HG02981 (cell line): Measurements from ENCODE around the gene MYH3.

Experiments used
- ATAC-seq: cut with Tn5 transposase; IDR thresholded peaks from one replicate; pipeline ENCODE4 v1.9.1; 2021; ENCODE audit warnings: mild to moderate bottlenecking, moderate library complexity; ENCODE audit not compliant: unreplicated experiment

MYH3 gene

DNA sequence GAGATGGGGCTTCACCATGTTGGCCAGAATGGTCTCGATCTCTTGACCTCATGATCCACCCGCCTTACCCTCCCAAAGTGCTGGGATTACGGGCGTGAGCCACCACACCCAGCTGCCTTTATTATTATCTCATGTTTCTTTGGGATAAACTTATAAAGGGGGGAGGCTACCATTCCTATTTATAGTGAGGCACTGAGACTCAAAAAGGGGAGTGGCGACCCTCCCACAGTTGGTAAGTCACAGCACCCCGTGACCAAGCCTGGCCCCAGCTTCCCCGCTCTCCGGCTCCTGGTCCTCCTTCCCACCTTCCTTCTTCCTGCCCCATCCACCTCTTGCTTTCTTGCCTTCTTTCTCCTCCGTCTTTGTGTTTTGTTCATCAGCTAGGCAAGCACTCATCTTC, 5.2 kb downstream of the MYH3 start:
- ATAC-seq = no peak

GRCh38 chr17:10649602-10650001, 7.5 kb downstream of the MYH3 start:
- no peak for ATAC-seq

DNA sequence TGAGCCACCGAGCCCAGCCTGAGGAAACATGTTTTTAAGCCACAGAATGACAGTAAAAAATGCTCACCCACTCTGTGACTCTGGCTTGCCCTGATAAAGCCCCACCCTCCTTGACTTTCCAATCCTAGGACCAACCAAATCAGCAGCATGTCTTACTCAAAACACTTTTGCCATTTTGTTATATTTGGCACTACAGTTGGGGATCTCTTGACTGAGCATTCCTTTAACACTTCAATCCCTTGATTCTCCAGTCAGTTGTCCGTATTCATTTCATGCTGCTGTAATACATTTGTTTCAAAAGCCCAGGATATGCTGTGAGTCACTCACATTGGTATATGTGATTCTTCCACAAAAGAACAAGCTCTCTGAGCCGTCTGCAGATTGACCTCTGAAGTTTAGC, 8.2 kb downstream of the MYH3 start:
- no peak for ATAC-seq

DNA sequence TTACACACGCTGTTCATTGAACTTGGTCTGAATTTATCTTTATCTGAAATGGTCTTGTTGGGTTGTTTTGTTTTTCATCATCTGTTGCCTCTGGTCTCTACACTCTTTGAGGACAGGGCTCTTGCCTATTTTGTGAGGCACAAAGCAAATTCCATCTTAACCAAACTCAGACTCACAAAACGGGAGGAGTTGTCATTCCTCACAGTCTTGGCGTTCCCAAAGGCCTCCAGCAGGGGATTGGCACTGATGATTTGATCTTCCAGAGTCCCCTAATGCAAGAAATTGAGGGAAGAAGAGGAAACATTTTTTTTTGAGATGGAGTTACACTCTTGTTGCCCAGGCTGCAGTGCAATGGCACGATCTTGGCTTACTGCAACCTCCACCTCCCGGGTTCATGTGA, 8.7 kb downstream of the MYH3 start:
- ATAC-seq = no peak

DNA sequence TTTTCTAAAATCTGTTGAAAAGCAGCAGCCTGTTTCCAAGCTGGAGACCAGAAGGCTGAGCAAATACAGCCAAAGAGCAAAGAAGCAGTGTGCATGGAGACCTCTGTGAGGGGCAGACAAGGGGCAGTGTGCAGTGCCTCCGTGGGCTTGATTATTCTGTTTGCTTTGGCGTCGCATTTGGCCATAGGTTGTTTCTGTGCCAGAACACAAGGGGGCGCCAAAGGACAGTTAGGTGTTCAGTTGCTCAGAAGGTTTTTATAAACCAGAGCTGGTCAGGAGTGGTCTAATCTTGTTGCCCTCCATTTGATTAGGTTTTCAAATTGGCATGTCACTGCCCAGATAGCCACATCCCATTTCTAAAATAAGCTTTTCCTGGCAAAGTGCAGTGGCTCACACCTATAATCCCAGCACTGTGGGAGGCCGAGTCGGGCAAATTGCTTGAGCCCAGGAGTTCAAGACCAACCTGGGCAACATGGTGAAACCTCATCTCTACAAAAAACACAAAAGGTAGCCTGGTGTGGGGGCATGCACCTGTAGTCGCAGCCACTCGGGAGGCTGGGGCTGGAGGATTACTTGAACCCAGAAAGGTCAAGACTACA, 10.6 kb downstream of the MYH3 start:
- ATAC-seq = no peak

- no peak for ATAC-seq
These were observed 16.6 kb downstream of the MYH3 start for GRCh38 chr17:10640475-10640874.

DNA sequence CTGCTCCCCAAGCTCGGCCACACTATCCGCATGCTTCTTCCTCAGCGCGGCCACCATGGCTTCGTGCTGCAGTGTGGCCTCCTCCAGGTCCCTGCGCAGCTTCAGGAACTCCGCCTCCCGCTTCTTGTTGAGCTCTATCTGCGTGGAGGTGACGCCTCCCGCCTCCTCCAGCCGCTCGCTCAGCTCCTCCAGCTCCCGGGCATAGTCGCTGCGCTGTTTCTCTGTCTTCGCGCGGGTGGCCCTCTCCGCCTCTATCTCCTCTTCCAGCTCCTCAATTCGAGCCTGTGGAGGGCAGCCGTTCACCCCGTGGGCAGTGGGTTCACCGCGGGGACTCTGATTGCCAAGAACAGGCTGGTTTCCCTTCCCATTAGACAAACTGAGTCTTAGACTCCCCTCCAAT, 19.0 kb downstream of the MYH3 start:
- ATAC-seq = no peak

- no peak for ATAC-seq
These were observed 21.8 kb downstream of the MYH3 start for GRCh38 chr17:10635290-10635689.

GRCh38 chr17:10633738-10634379, 23.2 kb downstream of the MYH3 start:
- ATAC-seq = peak; percentile 93

- ATAC-seq = no peak
These were observed 25.4 kb downstream of the MYH3 start for GRCh38 chr17:10631701-10632100.

GRCh38 chr17:10631048-10631700, 25.9 kb downstream of the MYH3 start:
- no peak for ATAC-seq

- no peak for ATAC-seq
These were observed 27.4 kb downstream of the MYH3 start for GRCh38 chr17:10629706-10630105.

DNA sequence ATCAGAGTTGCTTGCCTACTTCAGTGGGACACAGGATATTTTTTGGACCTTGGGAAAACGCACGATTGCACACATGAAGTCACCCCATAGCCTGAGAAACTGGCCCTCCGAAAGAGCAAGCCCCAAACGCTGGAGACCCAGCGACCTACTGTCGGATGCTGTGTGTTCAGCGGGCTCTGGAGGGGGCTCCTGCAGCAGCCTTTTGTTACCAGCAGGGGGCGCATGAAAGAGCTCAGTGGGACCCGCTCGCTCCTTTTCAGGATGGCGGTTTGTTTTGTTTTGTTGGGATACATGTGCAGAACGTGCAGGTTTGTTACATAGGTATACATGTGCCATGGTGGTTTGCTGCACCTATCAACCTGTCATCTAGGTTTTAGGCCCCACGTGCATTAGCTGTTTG, 28.4 kb downstream of the MYH3 start:
- ATAC-seq = no peak

DNA sequence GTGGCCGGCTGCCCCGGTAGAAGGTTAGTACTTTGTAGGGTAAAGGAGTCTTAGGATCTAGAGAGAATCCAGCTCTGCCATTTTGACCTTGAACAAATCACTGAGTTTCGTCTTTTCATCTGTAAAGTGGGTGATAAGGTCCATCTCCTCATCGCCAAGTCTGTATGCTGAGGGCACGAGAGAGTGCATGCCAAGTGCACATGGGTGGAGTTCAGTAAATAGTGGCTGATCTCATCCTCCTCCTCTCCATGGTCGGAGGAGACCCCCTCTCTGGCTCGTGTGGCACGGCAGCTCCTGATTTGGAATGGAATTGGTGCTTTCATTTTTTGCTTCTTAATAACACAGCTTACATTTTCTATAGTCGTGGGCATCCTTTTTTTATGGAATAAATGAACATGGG, 30.7 kb downstream of the MYH3 start:
- ATAC-seq = no peak

- ATAC-seq = no peak
These were observed 32.1 kb downstream of the MYH3 start for GRCh38 chr17:10624969-10625368.

GRCh38 chr17:10623737-10624338, 33.3 kb downstream of the MYH3 start:
- ATAC-seq = no peak

- no peak for ATAC-seq
These were observed 34.3 kb downstream of the MYH3 start for GRCh38 chr17:10622617-10623485.

DNA sequence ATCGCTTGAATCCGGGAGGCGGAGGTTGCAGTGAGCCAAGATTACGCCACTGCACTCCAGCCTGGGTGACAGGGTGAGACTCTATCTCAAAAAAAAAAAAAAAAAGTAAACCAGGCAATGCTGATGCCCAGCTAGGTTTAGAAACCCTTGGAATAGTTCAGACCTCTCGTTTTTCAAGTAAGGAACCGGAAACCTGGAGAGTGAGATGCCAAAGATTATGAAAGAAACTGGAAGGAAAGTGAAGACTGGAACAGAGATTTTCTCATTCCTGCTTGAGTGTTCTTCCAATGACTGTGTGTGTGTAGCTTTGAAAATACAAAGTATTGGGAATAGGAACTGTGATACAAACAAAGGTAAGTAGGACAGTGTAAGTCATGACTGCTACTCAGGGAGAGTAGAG, 35.7 kb downstream of the MYH3 start:
- no peak for ATAC-seq

DNA sequence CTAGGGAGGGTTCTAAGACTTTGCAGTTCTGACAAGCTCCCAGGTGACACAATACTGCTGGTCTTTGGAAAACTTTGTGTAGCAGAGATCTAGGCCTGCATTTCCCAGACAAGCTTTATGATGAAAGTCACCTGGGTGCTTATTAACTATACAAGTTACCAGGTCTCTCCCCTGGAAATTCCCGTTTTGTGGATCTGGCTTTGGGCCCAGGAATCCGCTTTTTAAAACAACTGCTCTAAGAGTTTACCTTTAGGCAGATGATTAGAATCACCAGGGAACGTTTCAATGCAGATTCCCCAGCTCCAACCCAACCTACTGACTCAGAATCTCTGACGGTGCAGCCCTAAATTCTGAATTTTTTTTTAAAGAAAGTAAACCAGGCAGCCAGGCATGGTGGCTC, 36.3 kb downstream of the MYH3 start:
- ATAC-seq = no peak

GRCh38 chr17:10618202-10618635, 38.9 kb downstream of the MYH3 start:
- ATAC-seq = peak; percentile 79

DNA sequence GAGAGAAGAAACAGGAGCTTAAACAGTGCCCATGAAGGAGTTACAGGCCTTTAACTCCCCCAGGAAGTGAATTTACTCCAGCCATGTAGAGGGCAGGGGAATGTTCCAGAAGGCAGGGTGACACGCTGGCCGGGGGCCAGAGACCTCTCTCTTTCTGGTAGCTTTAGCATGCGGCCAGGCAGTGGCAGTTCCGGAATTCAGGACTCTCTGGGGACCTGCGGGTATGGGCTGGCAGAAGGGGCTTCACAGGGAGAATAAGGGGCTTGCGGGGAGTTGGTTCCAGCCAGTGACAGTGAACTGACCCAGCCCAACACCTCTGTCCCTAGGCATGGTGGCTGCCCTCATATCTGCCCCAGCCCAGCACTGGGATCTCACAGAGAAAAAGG, 40.0 kb downstream of the MYH3 start:
- ATAC-seq = no peak
